ENCODE measurements around the gene RNPEP. TPM values are rescaled to one million over a fixed set of nuclear protein-coding genes. Genes with fewer than 3 reads are reported as not detected.

Gene RNPEP
- total and polyA plus RNA-seq, 2 experiments from 2014 or later, result 32.1 to 80.3 TPM

DNA sequence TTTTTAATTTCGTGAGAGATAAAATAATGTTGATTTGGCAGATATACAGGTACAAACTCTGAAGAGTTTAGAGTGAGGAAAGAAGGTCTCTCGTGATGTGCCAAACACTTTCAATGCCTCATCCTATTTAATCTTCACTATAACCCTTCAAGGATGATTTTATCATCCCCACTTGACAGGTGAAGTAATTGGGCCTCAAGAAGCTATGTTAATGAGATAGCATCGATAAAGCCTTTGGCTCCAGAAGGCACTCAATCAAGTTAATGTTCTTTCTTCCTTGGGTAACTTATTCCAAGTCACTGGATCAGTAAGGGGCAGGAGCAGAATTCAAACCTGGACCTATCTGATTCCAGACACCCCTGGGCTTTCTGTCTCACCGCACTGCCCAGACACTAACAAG is 43.3 kb upstream of the RNPEP start (continued):
- TF ChIP-seq ZNF462 (CRISPR knock-in tag; IDR thresholded peaks at IDR 0.05) (no peak), JUNB (IDR thresholded peaks at IDR 0.05; ENCODE audit: unreplicated experiment) (no peak), STAT1 (IDR thresholded peaks at IDR 0.05; ENCODE audit: unreplicated experiment) (no peak), POLR2AphosphoS5 (IDR thresholded peaks at IDR 0.05; ENCODE audit: low read depth) (no peak), CREB1 (CRISPR knock-in tag; IDR thresholded peaks at IDR 0.05; ENCODE audit: low read depth) (no peak), EZH2 (IDR thresholded peaks at IDR 0.05; ENCODE audit: low read depth, unreplicated experiment) (no peak)
- TF ChIP-seq, protein P1, sequence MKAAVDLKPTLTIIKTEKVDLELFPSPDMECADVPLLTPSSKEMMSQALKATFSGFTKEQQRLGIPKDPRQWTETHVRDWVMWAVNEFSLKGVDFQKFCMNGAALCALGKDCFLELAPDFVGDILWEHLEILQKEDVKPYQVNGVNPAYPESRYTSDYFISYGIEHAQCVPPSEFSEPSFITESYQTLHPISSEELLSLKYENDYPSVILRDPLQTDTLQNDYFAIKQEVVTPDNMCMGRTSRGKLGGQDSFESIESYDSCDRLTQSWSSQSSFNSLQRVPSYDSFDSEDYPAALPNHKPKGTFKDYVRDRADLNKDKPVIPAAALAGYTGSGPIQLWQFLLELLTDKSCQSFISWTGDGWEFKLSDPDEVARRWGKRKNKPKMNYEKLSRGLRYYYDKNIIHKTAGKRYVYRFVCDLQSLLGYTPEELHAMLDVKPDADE (IDR thresholded peaks at IDR 0.05), result no peak

DNA sequence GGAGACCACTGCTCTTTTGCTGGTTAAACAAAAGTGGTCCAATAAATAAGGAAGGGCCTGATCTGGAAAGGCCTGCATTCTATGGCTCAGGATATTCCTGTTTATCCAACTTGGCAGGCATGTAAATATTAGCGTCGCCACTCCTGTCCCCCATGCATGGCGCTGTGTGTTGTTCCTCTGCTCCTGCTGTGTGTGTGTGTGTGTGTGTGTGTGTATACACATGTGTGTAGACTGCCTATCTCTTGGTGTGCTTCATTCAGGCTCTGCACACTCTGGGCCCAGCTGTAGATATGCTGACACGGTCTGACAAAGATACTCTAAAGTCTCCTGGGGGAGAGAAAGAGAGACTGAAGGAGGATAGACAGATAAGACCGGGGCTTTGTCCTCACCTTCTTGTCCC is 42.9 kb upstream of the RNPEP start:
- Mint-ChIP-seq H3K9me3 (no peaks in the 10 kb centered on the region), H3K27me3 (ENCODE audit: insufficient read depth, low read depth, poor library complexity) (peaks cover 2% of the 10 kb centered on the region), H3K4me1 (peaks cover 10% of the 10 kb centered on the region), H3K36me3 (ENCODE audit: low read depth) (no peaks in the 10 kb centered on the region), H3K27ac (no peak overlapping the region), H3K4me3 (no peak overlapping the region)
- Histone ChIP-seq H2AFZ (no peak overlapping the region), H4K20me1 (replicated peaks; ENCODE audit: insufficient read depth) (no peaks in the 10 kb centered on the region), H3K79me2 (replicated peaks; ENCODE audit: insufficient read depth) (no peaks in the 10 kb centered on the region), H3K9me2 (ENCODE audit: insufficient read depth) (no peaks in the 10 kb centered on the region), H3K4me1 (ENCODE audit: insufficient read depth) (peaks cover 4% of the 10 kb centered on the region; the same call in 1 of the 2 replicates), H3K4me3 (no peak overlapping the region), H3K27ac (ENCODE audit: low read depth) (no peak overlapping the region), H3K27me3 (ENCODE audit: insufficient read depth) (no peaks in the 10 kb centered on the region), H3K4me2 (no peak overlapping the region), H3K36me3 (ENCODE audit: insufficient read depth) (no peaks in the 10 kb centered on the region), H3F3A (replicated peaks; ENCODE audit: low read depth) (peaks cover 8% of the 10 kb centered on the region; the same call in 1 of the 2 replicates)
- DNase-seq (ENCODE audit: low spot score) (no peak), ATAC-seq (no peak)
- TF ChIP-seq STAT1 (IDR thresholded peaks at IDR 0.05; ENCODE audit: unreplicated experiment) (no peak), ZNF114 (CRISPR knock-in tag; IDR thresholded peaks at IDR 0.05) (no peak), EZH2phosphoT487 (IDR thresholded peaks at IDR 0.05; ENCODE audit: unreplicated experiment) (no peak), POLR2AphosphoS5 (IDR thresholded peaks at IDR 0.05; ENCODE audit: low read depth) (no peak)
- TF ChIP-seq, protein P1 (IDR thresholded peaks at IDR 0.05), result no peak

Data from GM23338 (cell line).